A549 treated with Hydrocortisone at 1 μM for 4 hours (cell line): ENCODE results near the gene PPP1R10. TPM values are rescaled to one million over a fixed set of nuclear protein-coding genes. Genes with fewer than 3 reads are reported as not detected.

Source experiments
- total RNA-seq: library from RNA; stranded (reverse); fragments of 200-300 nt; extraction: Qiagen RNA extraction; gene quantifications from 5 replicates; pipeline ENCODE4 v1.2.3, GENCODE V29; 2022

Gene PPP1R10
- 30.0 to 47.5 TPM (median 32.7 TPM) in 5 replicates for total RNA-seq

DNA sequence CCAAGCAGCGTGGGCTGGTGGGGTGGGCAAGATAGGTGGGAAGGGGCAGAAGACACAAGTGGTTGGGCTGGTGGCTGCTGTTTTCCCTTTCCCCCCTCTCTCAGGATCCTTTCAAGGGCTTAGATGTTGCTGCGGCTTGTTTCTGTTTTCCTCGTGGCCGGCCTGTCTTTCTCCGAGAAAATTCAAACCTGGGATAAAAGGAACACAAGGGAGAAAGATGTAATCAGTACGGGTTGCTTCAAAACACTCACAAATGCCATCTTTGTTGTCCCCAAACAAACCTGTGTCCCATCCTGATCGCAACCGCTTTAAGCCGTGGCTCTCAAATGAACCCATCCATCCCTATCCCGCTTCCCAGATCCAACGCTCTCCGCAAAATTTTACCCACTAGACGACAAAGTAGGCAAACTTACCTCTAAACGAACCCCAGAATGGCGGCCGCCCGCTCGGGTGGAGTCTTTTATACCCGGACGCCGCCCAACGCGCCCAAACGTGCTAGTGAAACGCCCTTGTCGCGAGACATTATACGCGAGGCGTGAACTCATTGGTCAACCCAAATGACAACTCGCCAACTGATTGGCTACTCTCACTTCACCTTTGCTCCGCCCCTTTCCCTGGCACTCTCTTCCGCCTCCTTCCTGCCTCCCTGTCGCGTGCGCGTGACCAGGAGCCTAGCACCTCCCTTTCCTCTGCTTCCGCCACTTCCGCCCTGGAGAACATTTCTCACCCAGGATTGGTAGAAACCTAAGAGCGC, at the start of gene PPP1R10:
Gene PPP1R10, minus strand, starts transcription at position 433 of the 754 bp plus-strand sequence. CDS start 7,299 bp downstream, outside the sequence.

GRCh38 chr6:30646450-30647241, 29.6 kb upstream of the PPP1R10 start, which contains the start of gene C6orf136:
C6orf136 (plus strand) TSS chr6:30647133; CDS start chr6:30647232, 99 bp downstream.

GRCh38 chr6:30626484-30627366, 9.7 kb upstream of the PPP1R10 start, which contains the start of gene ATAT1:
ATAT1 (plus strand) TSS chr6:30626874.

DNA sequence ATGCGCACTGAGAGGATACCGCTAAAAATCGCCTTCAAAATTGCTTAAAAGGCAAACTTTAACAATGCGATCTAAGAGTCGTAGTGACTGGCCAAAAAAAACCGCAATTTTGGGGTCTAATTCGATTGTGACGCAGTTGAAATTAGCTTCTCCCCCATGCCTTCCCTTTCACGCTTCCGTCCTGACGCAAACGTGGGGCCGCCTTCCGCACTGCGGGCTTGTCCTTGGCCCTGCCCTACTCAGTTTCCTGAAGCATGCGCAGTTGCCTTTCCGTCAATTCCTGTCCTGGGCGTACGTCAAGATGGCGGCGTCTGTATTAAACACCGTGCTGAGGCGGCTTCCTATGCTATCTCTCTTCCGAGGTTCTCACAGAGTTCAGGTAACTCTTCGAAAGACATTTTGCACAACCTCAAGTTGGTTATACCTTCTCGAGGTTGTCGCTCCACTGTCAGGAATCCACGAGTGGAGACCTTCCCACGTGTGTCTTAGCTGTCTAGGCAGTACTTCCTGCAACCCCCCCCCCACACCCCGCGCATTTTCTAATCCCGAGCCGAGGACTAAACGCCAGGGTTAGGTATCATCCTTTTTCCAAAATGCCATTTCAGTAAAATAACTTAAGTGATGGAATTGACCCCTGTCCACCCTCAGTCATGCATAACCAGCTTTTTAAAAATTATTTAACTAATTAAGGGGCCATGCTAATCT, 674 bp upstream of the PPP1R10 start, which contains the start of gene MRPS18B:
Gene MRPS18B, plus strand, starts transcription at position 276 of the 705 bp plus-strand sequence. Its CDS starts 26 bp downstream, at position 302.

GRCh38 chr6:30571075-30571761, 45.8 kb downstream of the PPP1R10 start, which contains the start of gene ABCF1:
ABCF1 (plus strand) TSS chr6:30571442; CDS start chr6:30571488, 46 bp downstream.

DNA sequence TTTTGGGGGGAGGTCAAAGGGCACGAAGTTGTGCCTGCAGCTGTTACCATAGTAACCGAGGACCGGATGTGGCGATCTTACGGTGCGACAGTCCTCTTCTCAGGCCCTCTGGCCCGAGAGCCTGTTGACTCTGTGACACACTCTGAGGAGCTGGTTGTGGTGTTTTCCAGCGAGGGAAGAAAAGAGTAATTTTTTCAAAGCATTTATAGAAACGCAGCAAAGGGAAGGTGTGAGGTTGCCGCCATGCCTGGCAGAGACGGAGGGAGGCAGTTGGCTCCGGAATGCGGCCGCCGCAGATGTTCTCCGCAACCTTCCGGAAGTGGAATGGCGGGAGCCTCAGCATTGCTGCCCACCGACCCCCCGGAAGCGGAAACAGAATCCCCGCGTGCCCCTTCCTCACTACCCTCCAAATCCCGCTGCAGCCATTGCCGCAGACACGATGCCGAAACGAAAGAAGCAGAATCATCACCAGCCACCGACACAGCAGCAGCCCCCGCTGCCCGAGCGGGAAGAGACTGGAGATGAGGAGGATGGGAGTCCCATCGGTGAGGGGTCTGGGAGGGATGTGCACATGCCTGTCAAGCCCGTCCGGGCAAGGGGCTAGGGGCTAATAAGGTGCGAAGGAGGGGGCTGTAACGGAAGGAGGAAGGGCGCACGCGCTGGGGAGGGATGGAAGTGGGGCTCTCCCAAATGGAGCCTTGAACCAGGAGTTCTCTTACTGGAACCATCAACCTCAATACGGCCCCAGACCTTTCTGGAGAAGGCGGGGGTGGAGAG, 59.9 kb downstream of the PPP1R10 start, which contains the start of gene PRR3:
Gene PRR3, plus strand, starts transcription at position 390 of the 777 bp plus-strand sequence. Its CDS starts 50 bp downstream, at position 440.

DNA sequence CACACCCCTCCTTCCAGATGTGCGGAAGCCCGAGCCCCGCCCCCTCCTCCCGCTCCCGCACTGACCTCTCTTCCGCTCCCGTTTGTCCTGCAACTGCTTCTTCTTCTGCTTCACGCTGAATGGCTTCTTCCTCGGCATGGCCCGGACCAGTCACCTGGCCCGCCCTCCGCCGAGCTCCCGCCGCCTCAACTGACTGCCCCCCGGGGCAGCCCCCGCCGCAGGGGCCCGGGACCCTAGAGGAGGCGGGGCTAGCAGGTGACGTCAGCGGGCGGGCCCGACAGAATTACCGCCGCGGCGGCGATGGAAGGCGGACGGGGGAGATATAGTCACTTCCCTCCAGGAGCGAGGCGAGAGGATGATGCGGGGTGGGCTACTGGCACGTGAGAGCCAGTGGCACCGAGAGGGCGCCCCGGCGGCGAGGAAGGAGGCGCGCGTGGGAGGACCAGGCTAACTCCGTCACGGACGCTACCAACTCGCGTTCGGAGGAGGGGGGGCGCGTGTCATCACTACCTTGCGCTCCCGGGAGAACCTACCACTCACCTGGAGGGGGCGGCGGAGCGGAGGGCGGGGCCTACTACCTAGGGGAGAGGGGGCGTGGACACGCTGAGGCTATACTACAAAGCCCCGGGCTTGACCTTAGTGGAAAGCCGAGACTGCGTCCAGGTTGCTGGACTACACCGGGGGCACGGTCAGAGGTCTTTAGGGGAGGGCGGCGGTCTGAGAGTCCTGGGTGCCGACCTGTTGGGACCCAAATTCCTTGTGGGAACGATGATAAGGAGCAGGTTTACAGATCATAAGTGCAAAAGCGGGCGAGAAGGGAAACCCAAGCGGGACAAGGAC, 60.8 kb downstream of the PPP1R10 start, which contains the start of gene GNL1:
Gene GNL1, minus strand, starts transcription at position 424 of the 840 bp plus-strand sequence. Its CDS starts 286 bp downstream, at position 138.

Other genes starting within 250 kb of the PPP1R10 start
- 56.6 to 65.3 TPM (median 57.4 TPM) in 5 replicates for gene HLA-E, start 127.7 kb downstream of the PPP1R10 start, total RNA-seq
- 26.6 to 34.8 TPM (median 32.4 TPM) in 5 replicates for gene GNL1, start 60.8 kb downstream of the PPP1R10 start, total RNA-seq
- gene PRR3, start 59.9 kb downstream of the PPP1R10 start, total RNA-seq = 15.2 to 17.2 TPM (median 16.4 TPM) in 5 replicates
- 45.1 to 64.6 TPM (median 49.2 TPM) in 5 replicates for gene ABCF1, start 45.8 kb downstream of the PPP1R10 start, total RNA-seq
- gene MRPS18B, start 597 bp upstream of the PPP1R10 start, total RNA-seq = 70.3 to 111 TPM (median 75.3 TPM) in 5 replicates
- gene ATAT1, start 9.6 kb upstream of the PPP1R10 start, total RNA-seq = 4.8 to 6.8 TPM (median 5.9 TPM) in 5 replicates
- 12.2 to 14.6 TPM (median 13.7 TPM) in 5 replicates for gene C6orf136, start 29.9 kb upstream of the PPP1R10 start, total RNA-seq
- gene DHX16, start 55.8 kb upstream of the PPP1R10 start, total RNA-seq = 25.6 to 29.8 TPM (median 27.5 TPM) in 5 replicates
- 40.7 to 45.7 TPM (median 42.2 TPM) in 5 replicates for gene PPP1R18, start 69.4 kb upstream of the PPP1R10 start, total RNA-seq
- 19.5 to 26.7 TPM (median 25.9 TPM) in 5 replicates for gene NRM, start 73.7 kb upstream of the PPP1R10 start, total RNA-seq
- gene MDC1, start 100.0 kb upstream of the PPP1R10 start, total RNA-seq = 14.7 to 20.9 TPM (median 17.4 TPM) in 5 replicates
- gene TUBB, start 103.1 kb upstream of the PPP1R10 start, total RNA-seq = 855 to 944 TPM (median 897 TPM) in 5 replicates
- gene FLOT1, start 125.4 kb upstream of the PPP1R10 start, total RNA-seq = 86.1 to 92.0 TPM (median 89.9 TPM) in 5 replicates
- gene IER3, start 127.3 kb upstream of the PPP1R10 start, total RNA-seq = 46.5 to 68.8 TPM (median 60.6 TPM) in 5 replicates